ENCODE data around the gene RBPJ.
"Not testable (repeated sequence)": the region's sequence is repeated elsewhere in the genome, so short reads cannot be mapped to it uniquely, and the experiment has no call there.

The RBPJ gene

GRCh38 chr4:26302031-26302899 is 18.5 kb upstream of the RBPJ start:
- no peak for DNase-seq (ENCODE audit: low read depth)

DNA sequence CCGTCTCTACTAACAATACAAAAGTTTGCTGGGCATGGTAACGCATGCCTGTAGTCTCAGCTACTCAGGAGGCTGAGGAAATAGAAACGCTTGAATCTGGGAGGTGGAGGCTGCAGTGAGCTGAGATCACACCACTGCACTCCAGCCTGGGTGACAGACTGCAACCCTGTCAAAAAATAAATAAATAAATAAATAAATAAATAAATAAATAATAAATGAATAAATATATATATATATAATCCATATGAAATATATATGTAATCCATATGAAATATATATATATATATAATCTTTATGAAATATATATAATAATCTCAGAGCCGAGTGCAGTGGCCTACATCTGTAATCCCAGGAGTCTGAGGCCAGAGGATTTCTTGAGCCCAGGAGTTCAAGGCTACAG is 17.8 kb upstream of the RBPJ start:
- no peak for DNase-seq (ENCODE audit: low read depth)

DNA sequence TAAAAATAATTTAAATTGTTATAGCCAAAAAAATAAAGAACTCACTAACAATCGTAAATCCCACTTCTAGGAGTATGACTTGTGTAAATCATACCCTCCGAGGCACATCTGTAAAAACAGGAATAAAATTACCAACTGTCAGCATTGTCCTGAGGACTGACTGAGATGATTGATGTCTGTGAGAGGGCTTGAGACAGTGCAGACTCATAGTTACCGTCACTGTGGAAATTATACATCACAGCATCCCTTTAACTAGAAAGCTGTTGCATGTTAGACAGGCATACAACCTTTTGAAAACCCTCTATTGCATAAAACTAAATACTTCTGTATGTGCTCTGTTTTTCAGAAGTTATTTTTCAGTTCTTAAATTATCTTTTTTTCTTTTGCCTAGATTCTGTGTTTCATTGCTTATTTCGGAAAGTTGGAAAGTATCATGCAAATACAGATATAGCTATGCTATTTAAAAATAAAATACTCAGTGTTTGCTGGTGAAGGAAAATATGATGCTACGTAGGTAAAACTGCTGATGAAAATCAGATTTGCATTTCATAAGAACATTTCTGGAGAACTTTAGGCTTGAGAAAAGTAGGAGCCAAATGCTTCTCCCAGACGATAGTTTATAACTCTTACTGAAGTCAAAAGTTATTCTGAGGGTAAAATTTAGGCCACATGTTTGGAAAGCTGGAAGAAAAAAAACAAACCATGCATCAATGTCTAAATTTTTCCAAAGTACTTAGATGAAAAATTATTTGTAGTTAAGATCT is 13.6 kb upstream of the RBPJ start:
- no peak for DNase-seq (ENCODE audit: low read depth)

DNA sequence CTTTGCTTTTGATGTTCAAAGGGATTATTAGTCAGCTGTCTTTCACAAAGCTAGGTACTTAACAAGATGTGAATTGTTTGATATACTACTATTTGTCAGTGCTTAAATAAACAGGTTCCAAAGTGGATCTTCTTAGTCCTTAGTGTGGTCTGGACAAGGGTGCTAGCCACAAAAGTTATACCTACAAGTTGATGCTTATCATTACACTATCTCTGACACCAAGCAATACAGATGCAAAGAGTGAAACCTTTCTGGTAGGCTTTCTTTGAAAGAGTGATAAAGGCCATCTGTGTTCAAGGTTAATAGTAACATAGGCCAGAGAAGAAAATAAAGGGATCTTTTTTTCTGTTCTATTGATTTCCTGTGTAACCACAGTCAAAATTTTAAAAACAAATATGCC is 12.2 kb upstream of the RBPJ start:
- no peak for DNase-seq (ENCODE audit: low read depth)

DNA sequence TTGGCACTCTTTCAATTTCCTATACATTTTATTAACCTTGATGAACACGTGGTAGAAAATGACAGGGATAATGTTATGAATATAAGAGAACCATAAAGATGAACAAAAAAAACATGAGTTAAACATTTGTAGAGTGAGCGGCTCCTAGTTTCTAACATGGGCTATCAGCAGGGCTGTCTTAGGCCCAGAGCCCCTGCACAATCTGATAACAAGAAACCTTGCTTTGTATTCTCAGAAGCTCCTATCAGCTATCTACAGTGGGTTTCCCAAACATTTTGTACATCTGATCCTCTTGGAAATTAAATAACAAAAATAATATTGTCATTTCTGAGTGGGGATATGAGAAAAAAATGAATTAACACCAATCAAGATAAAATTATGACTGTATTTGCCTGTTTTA is 10.6 kb upstream of the RBPJ start:
- DNase-seq (ENCODE audit: low read depth): no peak

- no peak for DNase-seq (ENCODE audit: low read depth)
These were observed 9.2 kb upstream of the RBPJ start for GRCh38 chr4:26311633-26312032.

DNA sequence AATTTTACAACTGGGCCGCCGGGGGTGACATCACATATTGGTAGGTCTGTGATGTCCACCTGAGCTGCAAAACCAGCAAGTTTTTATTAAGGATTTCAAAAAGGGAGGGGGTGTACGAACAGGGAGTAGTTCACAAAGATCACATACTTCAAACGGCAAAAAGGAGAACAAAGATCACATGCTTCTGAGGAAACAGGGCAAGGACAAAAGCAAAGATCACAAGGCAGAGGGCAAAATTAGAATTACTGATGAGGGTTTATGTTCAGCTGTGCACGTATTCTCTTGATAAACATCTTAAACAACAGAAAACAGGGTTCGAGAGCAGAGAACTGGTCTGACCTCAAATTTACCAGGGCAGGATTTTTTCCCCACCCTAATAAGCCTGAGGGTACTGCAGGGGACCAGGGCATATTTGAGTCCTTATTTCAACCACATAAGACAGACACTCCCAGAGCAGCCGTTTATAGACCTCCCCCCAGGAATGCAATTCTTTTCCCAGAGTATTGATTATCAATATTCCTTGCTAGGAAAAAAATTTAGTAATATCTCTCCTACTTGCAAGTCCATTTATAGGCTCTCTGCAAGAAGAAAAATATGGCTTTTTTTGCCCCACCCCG is 5.4 kb upstream of the RBPJ start:
- DNase-seq (ENCODE audit: low read depth): not testable (repeated sequence)

DNA sequence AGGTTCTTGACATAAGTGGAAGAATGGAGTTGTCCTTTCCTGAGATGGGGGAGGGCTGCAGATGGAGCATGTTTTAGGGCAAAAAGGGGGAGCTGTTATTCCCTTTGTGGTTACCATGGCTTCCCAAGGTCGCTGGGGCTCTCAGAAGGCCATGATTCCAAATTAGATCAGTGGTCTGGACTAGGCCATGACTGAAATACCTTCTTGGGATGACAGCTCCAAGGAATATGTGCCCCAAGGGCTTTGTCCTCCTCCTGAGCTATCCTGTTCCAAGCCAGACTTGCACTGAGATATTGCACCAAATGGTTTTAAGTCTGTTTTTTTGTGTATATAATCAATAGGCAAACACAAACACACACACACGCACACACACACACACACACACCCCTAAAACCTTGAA is 3.0 kb upstream of the RBPJ start:
- DNase-seq (ENCODE audit: low read depth): no peak

GRCh38 chr4:26319467-26319948 is 1.3 kb upstream of the RBPJ start:
- DNase-seq (ENCODE audit: low read depth): peak; percentile 99

DNA sequence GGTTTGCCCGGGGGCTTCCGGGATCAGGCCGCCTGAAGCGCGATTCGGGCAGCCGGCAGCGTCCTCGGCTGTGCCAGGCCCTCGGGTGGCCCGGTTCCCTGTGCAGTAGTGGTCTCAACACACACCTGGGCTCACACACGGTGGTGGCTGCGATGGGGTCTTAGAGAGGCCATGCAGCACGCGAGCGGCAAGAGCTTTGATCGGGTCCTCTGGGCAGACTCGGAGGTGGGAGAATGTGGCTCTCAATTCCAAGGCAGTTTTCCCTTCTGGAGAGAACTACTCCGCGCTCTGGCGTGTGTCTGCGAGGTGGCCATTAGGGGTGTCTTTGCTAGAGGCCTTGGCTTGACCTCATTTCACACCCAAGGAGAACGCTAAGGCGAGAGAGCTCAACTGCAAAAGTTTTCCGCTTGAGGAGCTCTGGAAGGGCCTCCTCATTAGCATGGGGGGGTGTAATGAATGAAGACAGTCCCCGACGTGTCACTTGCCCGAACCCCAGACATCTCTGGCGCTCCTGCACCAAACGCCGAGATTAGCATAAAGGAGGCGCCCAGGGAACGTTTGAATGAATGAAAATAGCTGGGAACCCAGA is 771 bp upstream of the RBPJ start:
- no peak for DNase-seq (ENCODE audit: low read depth)

GRCh38 chr4:26321373-26322221 is 783 bp downstream of the RBPJ start:
- no peak for DNase-seq (ENCODE audit: low read depth)

GRCh38 chr4:26322346-26322745 is 1.5 kb downstream of the RBPJ start:
- DNase-seq (ENCODE audit: low read depth): no peak

GRCh38 chr4:26323821-26324220 is 3.0 kb downstream of the RBPJ start:
- DNase-seq (ENCODE audit: low read depth): no peak

DNA sequence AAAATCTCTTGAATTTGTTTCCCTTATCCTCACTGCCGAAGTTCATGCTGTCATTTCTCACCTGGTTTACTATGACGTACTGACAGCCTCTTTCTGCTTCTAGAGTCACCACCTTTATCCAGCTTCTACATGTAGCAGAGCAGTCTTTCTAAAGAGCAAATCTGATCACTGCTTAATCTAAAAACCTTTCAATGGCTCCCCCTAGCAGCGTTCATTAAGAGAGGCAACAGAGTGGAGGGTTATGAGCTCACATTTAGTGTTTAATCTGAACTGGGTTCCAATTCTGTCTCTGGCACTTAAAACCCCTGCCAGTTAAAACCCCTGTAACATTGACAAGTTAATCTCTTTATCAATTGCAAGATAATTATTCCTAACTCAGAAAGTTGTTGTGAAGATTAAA is 4.4 kb downstream of the RBPJ start:
- DNase-seq (ENCODE audit: low read depth): no peak

- peak; percentile 96 for DNase-seq (ENCODE audit: low read depth)
These were observed 6.0 kb downstream of the RBPJ start for GRCh38 chr4:26326791-26327190.

GRCh38 chr4:26330186-26330787 is 9.5 kb downstream of the RBPJ start:
- DNase-seq (ENCODE audit: low read depth): no peak

DNA sequence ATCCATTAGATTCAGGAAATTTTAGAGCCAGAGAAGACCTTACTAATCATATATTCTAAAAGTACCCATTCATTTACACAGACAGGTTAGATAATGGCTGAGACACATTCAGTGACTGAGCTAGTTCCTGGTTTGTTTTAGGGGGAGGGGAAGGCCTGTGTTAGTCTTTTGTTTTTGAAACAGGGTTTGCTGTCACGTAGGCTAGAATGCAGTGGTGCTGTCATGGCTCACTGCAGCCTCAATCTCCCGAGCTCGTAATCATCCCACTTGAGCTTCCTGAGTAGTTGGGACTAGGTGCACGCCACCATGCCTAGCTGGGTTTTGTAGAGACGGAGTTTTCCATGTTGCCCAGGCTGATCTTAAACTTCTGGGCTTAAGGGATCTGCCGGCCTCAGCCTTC is 10.1 kb downstream of the RBPJ start:
- DNase-seq (ENCODE audit: low read depth): no peak

DNA sequence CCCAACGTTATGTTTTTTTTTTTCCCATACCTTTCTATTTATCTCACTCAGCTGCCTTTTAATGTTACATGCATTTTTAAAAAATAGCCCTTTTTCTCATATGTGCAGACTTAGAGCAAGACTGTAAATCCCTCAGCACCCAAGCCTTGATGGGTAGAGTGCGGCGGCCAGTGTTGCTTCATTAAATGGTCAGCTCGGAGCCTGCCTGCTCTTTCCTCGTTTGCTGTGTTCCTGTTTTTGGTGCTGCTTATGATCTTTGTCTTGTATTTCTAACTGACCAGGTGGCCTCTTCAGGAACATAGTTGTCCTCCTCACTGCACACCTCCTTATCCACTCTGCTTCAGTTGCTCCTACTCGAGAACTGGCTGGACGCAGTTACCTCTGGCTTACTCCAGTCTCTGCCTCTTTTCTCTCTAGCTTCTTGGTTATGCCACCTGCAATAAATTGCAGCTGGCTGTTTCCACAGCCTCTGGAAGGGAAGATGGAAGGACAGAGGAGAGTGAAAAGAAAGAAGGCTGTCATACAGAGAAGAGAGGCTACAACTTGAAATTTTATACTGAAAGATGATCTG is 10.7 kb downstream of the RBPJ start:
- no peak for DNase-seq (ENCODE audit: low read depth)

DNA sequence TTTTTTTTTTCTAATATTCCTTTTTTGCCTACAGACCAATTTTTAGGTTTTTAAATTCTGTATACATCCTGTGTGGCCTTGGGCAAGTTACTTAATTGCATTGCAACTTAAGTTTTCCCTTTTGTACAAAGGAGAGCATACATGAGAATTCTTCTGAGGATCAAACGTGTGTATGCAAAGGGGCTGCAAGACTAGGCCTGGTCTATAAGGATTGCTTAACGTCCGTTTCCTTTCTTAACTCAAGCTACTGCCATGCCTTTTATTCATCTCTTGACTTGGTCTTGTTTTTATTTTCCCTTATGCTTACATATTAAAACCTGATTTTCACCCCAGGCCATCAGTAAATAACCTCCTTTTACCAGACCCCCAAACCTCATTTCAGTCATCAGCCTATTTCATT is 13.6 kb downstream of the RBPJ start:
- no peak for DNase-seq (ENCODE audit: low read depth)

- no peak for DNase-seq (ENCODE audit: low read depth)
These were observed 16.8 kb downstream of the RBPJ start for GRCh38 chr4:26337612-26338011.

Data from non-pigmented ciliary epithelial cell (primary cell).